HepG2 (cell line): ENCODE measurements around the gene AKR1C3. TPM values are rescaled to one million over a fixed set of nuclear protein-coding genes. Genes with fewer than 3 reads are reported as not detected.

Experiments
- ARID3A ChIP-seq: IDR thresholded peaks from 2 replicates; pipeline ENCODE4 v1.6.1; 2012; ENCODE audit warnings: low read depth, low read length, improper control_type of control experiment
- DR1 ChIP-seq: sonication (generic); formaldehyde crosslinking; IDR thresholded peaks from 2 replicates; pipeline ENCODE4 v1.8.0; 2021; ENCODE audit warnings: mild to moderate bottlenecking, missing genetic modification reagents, inconsistent platforms
- ETS1 ChIP-seq: sonication (generic); formaldehyde crosslinking; IDR thresholded peaks from 2 replicates; pipeline ENCODE4 v1.4.0; 2020; ENCODE audit warnings: missing genetic modification reagents
- ETV5 ChIP-seq: IDR thresholded peaks from 2 replicates; pipeline ENCODE4 v1.6.1; 2018; ENCODE audit warnings: missing biosample characterization, missing genetic modification reagents, inconsistent platforms, borderline replicate concordance
- ETV6 ChIP-seq: sonication (generic); formaldehyde crosslinking; conservative IDR thresholded peaks from 2 replicates; pipeline ENCODE4 v1.4.0; 2020; ENCODE audit warnings: missing genetic modification reagents
- HNRNPUL1 ChIP-seq: fragments of 200-400 bp; formaldehyde crosslinking; IDR thresholded peaks from 2 replicates; pipeline ENCODE4 v1.6.1; 2017; ENCODE audit warnings: low read depth, mild to moderate bottlenecking, low read length, moderate library complexity
- IKZF1 ChIP-seq: fragments of 450-650 bp; IDR thresholded peaks from 2 replicates; pipeline ENCODE4 v1.7.1; 2016
- IRF2 ChIP-seq: IDR thresholded peaks from 2 replicates; pipeline ENCODE4 v1.6.1; 2018; ENCODE audit warnings: missing genetic modification reagents, missing compliant biosample characterization
- IRX3 ChIP-seq: sonication (generic); formaldehyde crosslinking; IDR thresholded peaks from 2 replicates; pipeline ENCODE4 v1.8.1; 2023; ENCODE audit warnings: mild to moderate bottlenecking, low read depth, missing genetic modification reagents, borderline replicate concordance
- KLF16 ChIP-seq, 2 experiments: sonication (generic) in 1 of 2; formaldehyde crosslinking in 1 of 2; IDR thresholded peaks; 2 replicates each; pipeline versions ENCODE4 v1.6.1 to v1.8.0; 2016 to 2023; ENCODE audit warnings: missing genetic modification reagents in 2 of 2, missing compliant biosample characterization in 1 of 2
- MYC ChIP-seq: sonication (generic); formaldehyde crosslinking; IDR thresholded peaks from 2 replicates; pipeline ENCODE4 v1.9.0; 2021; ENCODE audit warnings: missing genetic modification reagents, borderline replicate concordance
- RBFOX2 ChIP-seq: fragments of 200-400 bp; formaldehyde crosslinking; IDR thresholded peaks from 2 replicates; pipeline ENCODE4 v1.6.1; 2017; ENCODE audit warnings: low read depth, mild to moderate bottlenecking, low read length
- RCOR2 ChIP-seq: IDR thresholded peaks from 2 replicates; pipeline ENCODE4 v1.6.1; 2016; ENCODE audit warnings: missing biosample characterization, missing genetic modification reagents
- RELA ChIP-seq: sonication (generic); formaldehyde crosslinking; IDR thresholded peaks from 2 replicates; pipeline ENCODE4 v1.4.0; 2020; ENCODE audit warnings: missing genetic modification reagents
- SMAD1 ChIP-seq: sonication (generic); formaldehyde crosslinking; IDR thresholded peaks from 2 replicates; pipeline ENCODE4 v1.4.0; 2020; ENCODE audit warnings: missing genetic modification reagents, low read depth, mild to moderate bottlenecking, borderline replicate concordance
- ZNF253 ChIP-seq: sonication (generic); formaldehyde crosslinking; IDR thresholded peaks from 2 replicates; pipeline ENCODE4 v1.8.0; 2022; ENCODE audit warnings: mild to moderate bottlenecking, missing genetic modification reagents, borderline replicate concordance
- ZNF563 ChIP-seq: sonication (generic); formaldehyde crosslinking; IDR thresholded peaks from 2 replicates; pipeline ENCODE4 v1.8.0; 2022; ENCODE audit warnings: mild to moderate bottlenecking, moderate library complexity, missing genetic modification reagents
- polyA plus RNA-seq, 8 experiments: library from polyadenylated mRNA; depleted of rRNA in 3 of 8; stranded (reverse) in 7 of 8; unstranded in 1 of 8; fragments of >200 nt; fragmentation: Illumina TruSeq in 4 of 8; extraction: Trizol in 4 of 8; gene quantifications; 2 replicates each; pipeline versions ENCODE4 v1.2.1 to v1.2.3, GENCODE V29; 2011 to 2016; ENCODE audit warnings: low read depth in 4 of 8, missing spikeins in 1 of 8, mixed read lengths in 1 of 8; ENCODE audit not compliant: insufficient read depth in 1 of 8
- total RNA-seq, 5 experiments: library from RNA; depleted of rRNA; stranded (reverse); fragments of >200 nt; fragmentation: Illumina TruSeq; extraction: Trizol; gene quantifications; 2 replicates each; pipeline ENCODE4 v1.2.3, GENCODE V29; 2016; ENCODE audit warnings: low read depth in 1 of 5
- TF ChIP-seq, protein P1 (sequence below): IDR thresholded peaks from 2 replicates; pipeline ENCODE4 v1.4.0; 2020; ENCODE audit warnings: mild to moderate bottlenecking, missing genetic modification reagents
- TF ChIP-seq, protein P2 (sequence below): sonication (generic); formaldehyde crosslinking; IDR thresholded peaks from 2 replicates; pipeline ENCODE4 v1.9.0; 2022; ENCODE audit warnings: missing genetic modification reagents, mild to moderate bottlenecking, borderline replicate concordance
- TF ChIP-seq, protein P3 (sequence below), 2 experiments: sonication (generic) in 1 of 2; formaldehyde crosslinking in 1 of 2; IDR thresholded peaks; 2 replicates each; pipeline versions ENCODE4 v1.4.0 to v1.6.1; 2018 to 2020; ENCODE audit warnings: missing genetic modification reagents in 2 of 2, borderline replicate concordance in 1 of 2, low read depth in 1 of 2, mild to moderate bottlenecking in 1 of 2, missing biosample characterization in 1 of 2

Gene AKR1C3
- total and polyA plus RNA-seq, 2 of the 13 experiments (the other 11 are each of a cell fraction or from before 2014, with no cell fraction given), result 368 to 532 TPM

- TF ChIP-seq, protein P1, sequence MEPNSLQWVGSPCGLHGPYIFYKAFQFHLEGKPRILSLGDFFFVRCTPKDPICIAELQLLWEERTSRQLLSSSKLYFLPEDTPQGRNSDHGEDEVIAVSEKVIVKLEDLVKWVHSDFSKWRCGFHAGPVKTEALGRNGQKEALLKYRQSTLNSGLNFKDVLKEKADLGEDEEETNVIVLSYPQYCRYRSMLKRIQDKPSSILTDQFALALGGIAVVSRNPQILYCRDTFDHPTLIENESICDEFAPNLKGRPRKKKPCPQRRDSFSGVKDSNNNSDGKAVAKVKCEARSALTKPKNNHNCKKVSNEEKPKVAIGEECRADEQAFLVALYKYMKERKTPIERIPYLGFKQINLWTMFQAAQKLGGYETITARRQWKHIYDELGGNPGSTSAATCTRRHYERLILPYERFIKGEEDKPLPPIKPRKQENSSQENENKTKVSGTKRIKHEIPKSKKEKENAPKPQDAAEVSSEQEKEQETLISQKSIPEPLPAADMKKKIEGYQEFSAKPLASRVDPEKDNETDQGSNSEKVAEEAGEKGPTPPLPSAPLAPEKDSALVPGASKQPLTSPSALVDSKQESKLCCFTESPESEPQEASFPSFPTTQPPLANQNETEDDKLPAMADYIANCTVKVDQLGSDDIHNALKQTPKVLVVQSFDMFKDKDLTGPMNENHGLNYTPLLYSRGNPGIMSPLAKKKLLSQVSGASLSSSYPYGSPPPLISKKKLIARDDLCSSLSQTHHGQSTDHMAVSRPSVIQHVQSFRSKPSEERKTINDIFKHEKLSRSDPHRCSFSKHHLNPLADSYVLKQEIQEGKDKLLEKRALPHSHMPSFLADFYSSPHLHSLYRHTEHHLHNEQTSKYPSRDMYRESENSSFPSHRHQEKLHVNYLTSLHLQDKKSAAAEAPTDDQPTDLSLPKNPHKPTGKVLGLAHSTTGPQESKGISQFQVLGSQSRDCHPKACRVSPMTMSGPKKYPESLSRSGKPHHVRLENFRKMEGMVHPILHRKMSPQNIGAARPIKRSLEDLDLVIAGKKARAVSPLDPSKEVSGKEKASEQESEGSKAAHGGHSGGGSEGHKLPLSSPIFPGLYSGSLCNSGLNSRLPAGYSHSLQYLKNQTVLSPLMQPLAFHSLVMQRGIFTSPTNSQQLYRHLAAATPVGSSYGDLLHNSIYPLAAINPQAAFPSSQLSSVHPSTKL (CRISPR knock-in tag), result peak; percentile 53
- TF ChIP-seq IKZF1, result no peak
- TF ChIP-seq SMAD1 (CRISPR knock-in tag), result no peak
- no peak for TF ChIP-seq ETV6
- TF ChIP-seq, protein P2, sequence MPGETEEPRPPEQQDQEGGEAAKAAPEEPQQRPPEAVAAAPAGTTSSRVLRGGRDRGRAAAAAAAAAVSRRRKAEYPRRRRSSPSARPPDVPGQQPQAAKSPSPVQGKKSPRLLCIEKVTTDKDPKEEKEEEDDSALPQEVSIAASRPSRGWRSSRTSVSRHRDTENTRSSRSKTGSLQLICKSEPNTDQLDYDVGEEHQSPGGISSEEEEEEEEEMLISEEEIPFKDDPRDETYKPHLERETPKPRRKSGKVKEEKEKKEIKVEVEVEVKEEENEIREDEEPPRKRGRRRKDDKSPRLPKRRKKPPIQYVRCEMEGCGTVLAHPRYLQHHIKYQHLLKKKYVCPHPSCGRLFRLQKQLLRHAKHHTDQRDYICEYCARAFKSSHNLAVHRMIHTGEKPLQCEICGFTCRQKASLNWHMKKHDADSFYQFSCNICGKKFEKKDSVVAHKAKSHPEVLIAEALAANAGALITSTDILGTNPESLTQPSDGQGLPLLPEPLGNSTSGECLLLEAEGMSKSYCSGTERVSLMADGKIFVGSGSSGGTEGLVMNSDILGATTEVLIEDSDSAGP (CRISPR knock-in tag), result no peak
- 0 out of 4 replicates have a peak, but pooled peaks of 1 of the 2 experiments have one; percentile 19 for TF ChIP-seq KLF16 (CRISPR knock-in tag; IDR thresholded peaks at IDR 0.05)
- TF ChIP-seq HNRNPUL1, result 0 out of 2 replicates have a peak, but pooled peaks have one; percentile 33
- TF ChIP-seq ZNF563 (CRISPR knock-in tag), result no peak
- no peak for TF ChIP-seq ZNF253 (CRISPR knock-in tag)
- no peak for TF ChIP-seq DR1 (CRISPR knock-in tag)
- no peak for TF ChIP-seq RCOR2 (CRISPR knock-in tag)
- no peak for TF ChIP-seq RELA (CRISPR knock-in tag)
- TF ChIP-seq MYC (CRISPR knock-in tag), result no peak
- no peak for TF ChIP-seq ETV5 (CRISPR knock-in tag)
- TF ChIP-seq IRF2 (CRISPR knock-in tag), result no peak
- TF ChIP-seq ETS1, result no peak
- TF ChIP-seq, protein P3, sequence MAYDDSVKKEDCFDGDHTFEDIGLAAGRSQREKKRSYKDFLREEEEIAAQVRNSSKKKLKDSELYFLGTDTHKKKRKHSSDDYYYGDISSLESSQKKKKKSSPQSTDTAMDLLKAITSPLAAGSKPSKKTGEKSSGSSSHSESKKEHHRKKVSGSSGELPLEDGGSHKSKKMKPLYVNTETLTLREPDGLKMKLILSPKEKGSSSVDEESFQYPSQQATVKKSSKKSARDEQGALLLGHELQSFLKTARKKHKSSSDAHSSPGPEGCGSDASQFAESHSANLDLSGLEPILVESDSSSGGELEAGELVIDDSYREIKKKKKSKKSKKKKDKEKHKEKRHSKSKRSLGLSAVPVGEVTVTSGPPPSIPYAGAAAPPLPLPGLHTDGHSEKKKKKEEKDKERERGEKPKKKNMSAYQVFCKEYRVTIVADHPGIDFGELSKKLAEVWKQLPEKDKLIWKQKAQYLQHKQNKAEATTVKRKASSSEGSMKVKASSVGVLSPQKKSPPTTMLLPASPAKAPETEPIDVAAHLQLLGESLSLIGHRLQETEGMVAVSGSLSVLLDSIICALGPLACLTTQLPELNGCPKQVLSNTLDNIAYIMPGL (CRISPR knock-in tag; IDR thresholded peaks at IDR 0.05; ENCODE audit: borderline replicate concordance in 1 of 2, low read depth in 1 of 2), result no peak
- no peak for TF ChIP-seq IRX3
- peak; percentile 30; the same call in 1 of the 2 replicates for TF ChIP-seq ARID3A
- no peak for TF ChIP-seq RBFOX2
Measured at GRCh38 chr10:5081091-5081490, 13.1 kb upstream of the AKR1C3 start (continued).
